ENCODE measurements around the gene YPEL3.

DNA sequence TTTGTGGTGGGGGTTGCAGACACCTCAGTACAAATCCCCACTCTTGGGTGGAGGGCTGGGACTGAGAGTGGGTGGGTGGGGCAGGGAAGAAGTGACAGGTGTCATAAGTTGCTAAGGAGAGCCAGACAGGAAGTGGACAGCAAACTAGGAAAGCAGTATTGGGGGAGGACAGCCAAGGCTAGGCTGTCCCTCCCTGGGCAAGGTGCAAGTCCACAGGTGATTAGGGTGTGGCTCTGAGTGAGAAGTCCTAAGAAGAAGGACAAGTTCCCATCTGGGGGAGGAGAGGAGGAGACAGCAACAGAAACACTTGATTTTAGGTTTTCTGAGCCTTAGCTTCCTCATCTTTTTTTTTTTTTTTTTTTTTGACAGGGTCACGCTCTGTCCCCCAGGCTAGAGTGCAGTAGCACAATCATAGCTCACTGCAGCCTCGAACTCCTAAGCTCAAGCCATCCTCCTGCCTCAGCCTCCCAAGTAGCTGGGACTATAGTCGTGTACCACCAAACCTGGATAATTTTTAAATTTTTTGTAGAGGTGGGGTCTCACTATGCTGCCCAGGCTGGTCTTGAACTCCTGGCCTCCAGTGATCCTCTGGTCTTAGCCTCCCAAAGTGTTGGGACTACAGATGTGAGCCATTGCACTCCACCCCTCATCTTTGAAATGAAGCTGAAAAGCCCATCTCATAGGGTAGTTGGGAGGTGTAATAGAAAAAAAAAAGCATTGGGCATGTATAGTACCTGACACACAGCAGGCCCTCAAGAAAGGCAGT is 24.5 kb upstream of the YPEL3 start:
- TF ChIP-seq, protein P1, sequence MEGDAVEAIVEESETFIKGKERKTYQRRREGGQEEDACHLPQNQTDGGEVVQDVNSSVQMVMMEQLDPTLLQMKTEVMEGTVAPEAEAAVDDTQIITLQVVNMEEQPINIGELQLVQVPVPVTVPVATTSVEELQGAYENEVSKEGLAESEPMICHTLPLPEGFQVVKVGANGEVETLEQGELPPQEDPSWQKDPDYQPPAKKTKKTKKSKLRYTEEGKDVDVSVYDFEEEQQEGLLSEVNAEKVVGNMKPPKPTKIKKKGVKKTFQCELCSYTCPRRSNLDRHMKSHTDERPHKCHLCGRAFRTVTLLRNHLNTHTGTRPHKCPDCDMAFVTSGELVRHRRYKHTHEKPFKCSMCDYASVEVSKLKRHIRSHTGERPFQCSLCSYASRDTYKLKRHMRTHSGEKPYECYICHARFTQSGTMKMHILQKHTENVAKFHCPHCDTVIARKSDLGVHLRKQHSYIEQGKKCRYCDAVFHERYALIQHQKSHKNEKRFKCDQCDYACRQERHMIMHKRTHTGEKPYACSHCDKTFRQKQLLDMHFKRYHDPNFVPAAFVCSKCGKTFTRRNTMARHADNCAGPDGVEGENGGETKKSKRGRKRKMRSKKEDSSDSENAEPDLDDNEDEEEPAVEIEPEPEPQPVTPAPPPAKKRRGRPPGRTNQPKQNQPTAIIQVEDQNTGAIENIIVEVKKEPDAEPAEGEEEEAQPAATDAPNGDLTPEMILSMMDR (IDR thresholded peaks at IDR 0.05): no peak
- no peak for TF ChIP-seq EP300 (IDR thresholded peaks at IDR 0.05)

All from sigmoid colon (tissue), 4 donors.